SJSA1 (cell line): ENCODE results near the gene ABL2. TPM values are rescaled to one million over a fixed set of nuclear protein-coding genes. Genes with fewer than 3 reads are reported as not detected.
"Not testable (repeated sequence)": the region's sequence is repeated elsewhere in the genome, so short reads cannot be mapped to it uniquely, and the experiment has no call there.

Source experiments
- DNase-seq, 2 experiments: peaks; one replicate each; pipeline ENCODE4 v3.0.0-alpha.2; 2015 to 2020; ENCODE audit warnings: low spot score in 2 of 2, low read depth in 1 of 2
- H3K27ac ChIP-seq: fragments of 250-450 bp; sonication (Bioruptor Pico); 2 replicates; pipeline ENCODE4 v1.5.1; 2020; ENCODE audit warnings: mild to moderate bottlenecking, moderate library complexity
- H3K27me3 ChIP-seq: fragments of 250-450 bp; sonication (Bioruptor Pico); replicated peaks from 2 replicates; pipeline ENCODE4 v1.5.1; 2020; ENCODE audit warnings: mild to moderate bottlenecking, moderate library complexity
- H3K36me3 ChIP-seq: fragments of 250-450 bp; sonication (Bioruptor Pico); 2 replicates; pipeline ENCODE4 v1.5.1; 2020; ENCODE audit warnings: mild to moderate bottlenecking
- H3K4me1 ChIP-seq: fragments of 250-450 bp; sonication (Bioruptor Pico); replicated peaks from 2 replicates; pipeline ENCODE4 v1.6.1; 2021; ENCODE audit warnings: mild to moderate bottlenecking
- H3K4me3 ChIP-seq: fragments of 250-450 bp; sonication (Bioruptor Pico); 2 replicates; pipeline ENCODE4 v1.5.1; 2020; ENCODE audit warnings: mild to moderate bottlenecking
- H3K9me3 ChIP-seq: fragments of 250-450 bp; sonication (Bioruptor Pico); replicated peaks from 2 replicates; pipeline ENCODE4 v1.5.1; 2020; ENCODE audit warnings: mild to moderate bottlenecking
- total RNA-seq: library from RNA; depleted of rRNA; stranded (reverse); fragments of >200 nt; shearing (Covaris generic); gene quantifications from 2 replicates; pipeline ENCODE4 v1.2.3, GENCODE V29; 2014

ABL2 gene
- total RNA-seq, 1 experiment from 2014 or later, result 39.9 TPM

DNA sequence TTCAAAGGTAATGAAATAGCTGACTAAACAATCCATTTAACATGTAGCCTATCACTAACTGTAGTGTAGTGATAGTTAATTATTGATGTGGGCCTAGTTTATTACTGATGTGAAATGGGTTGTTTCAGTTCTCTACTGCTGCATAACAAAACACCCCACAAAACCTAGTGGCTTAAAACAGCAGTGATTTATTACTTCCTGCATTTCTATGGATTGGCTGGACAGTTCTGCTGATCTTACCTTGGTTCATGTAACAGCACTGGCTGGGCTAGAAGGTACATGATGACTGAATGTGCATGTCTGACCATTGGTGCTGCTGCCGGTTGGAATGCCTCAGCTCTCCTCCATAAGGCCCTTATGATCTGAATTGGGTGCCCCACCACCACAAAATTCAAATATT, 5.4 kb upstream of the ABL2 start:
- DNase-seq, result no peak
- Histone ChIP-seq H3K27ac (no peak overlapping the region), H3K9me3 (no peaks in the 10 kb centered on the region), H3K4me3 (no peak overlapping the region), H3K4me1 (peaks cover 30% of the 10 kb centered on the region), H3K36me3 (no peaks in the 10 kb centered on the region), H3K27me3 (no peaks in the 10 kb centered on the region)

DNA sequence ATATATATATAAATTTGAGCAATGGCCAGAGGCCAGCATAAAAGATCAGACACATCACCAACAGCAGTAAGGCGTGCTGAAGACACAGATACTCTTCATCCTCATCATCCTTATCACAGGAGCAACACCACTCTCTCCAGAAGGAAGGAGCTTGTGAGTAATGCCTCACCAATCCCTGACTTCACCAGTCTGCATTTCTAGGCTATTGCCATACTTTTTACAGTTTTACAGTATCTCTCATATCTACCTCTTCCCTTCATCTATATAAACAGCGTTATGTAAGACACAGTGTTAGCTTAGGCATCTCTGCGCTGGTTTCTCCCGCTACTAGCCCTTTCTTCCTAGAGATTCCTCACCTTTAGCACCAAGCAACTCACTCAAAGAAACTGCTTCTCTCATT, 2.4 kb upstream of the ABL2 start:
- H3K27me3 ChIP-seq, result no peaks in the 10 kb centered on the region
- no peak for DNase-seq
- H3K36me3 ChIP-seq, result peaks cover 7% of the 10 kb centered on the region
- H3K27ac ChIP-seq, result no peak overlapping the region
- peaks cover 39% of the 10 kb centered on the region for H3K4me1 ChIP-seq
- H3K9me3 ChIP-seq, result no peaks in the 10 kb centered on the region
- H3K4me3 ChIP-seq, result no peak overlapping the region

DNA sequence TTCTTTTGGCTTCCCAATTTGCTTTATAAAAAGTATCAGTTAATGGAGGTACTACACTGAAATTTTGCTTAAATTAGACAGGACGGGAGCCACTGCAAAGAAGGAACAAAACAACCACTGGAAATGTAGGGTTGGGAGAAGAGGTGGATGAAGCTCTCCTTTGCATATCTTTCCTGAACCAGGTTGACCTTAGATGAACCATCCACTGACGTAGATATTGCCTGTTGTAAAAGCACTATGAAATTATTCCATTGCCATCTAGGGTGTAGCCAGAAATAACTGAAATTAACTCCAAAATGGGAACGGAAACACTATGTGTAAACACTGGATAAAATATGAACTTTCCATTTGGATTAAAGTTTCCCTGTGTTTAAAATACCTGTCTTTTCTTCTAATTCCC, 1.2 kb upstream of the ABL2 start:
- DNase-seq, result no peak
- Histone ChIP-seq H3K27me3 (no peaks in the 10 kb centered on the region), H3K27ac (no peak overlapping the region), H3K9me3 (no peaks in the 10 kb centered on the region), H3K4me3 (no peak overlapping the region), H3K36me3 (peaks cover 7% of the 10 kb centered on the region), H3K4me1 (peaks cover 39% of the 10 kb centered on the region)

DNA sequence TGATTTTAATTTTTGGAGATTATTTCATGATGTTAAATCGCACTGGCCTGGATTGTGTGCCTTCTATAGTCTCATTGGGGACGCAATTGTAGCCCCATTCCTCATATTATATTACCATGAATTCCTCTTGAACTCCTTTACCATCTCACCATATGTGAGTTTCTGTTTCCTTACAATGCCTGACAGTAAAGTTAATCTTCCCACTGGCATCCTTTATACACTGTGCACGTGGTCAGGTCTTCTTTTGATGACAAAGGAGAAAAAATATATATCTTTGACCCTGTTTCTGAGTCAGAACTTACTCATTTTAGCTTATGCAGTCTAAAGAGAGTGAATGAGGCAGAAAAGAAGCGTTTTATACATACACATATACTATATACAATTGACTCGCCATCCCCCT, 774 bp upstream of the ABL2 start:
- H3K4me3 ChIP-seq, result peak overlapping the region; percentile 96
- H3K9me3 ChIP-seq, result no peaks in the 10 kb centered on the region
- H3K27ac ChIP-seq, result no peak overlapping the region
- H3K4me1 ChIP-seq, result peaks cover 39% of the 10 kb centered on the region
- peaks cover 7% of the 10 kb centered on the region for H3K36me3 ChIP-seq
- peak in 1 of 2 experiments; percentile 33 for DNase-seq
- H3K27me3 ChIP-seq, result no peaks in the 10 kb centered on the region

DNA sequence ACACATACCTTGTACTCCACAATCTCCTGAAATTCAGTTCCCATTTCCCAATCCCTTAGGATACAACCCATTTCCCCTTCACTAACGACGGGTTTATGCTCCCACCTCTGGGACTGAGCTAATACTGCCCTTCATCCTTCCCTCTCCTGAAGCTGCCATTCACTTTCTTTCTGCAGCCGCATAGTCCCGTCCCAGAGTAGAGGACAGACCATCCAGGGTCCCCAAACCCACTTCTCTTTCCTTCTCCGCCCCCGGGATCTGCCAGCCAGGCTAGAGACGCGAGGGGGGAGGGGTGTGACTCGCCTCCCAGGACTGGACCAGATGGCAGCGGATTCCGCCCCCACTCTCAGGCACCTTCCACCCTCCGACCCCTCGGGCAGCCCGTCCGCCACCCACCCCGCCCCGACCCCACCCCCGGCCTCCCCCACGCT, 679 bp downstream of the ABL2 start:
- H3K4me1 ChIP-seq, result peaks cover 27% of the 10 kb centered on the region
- no peak overlapping the region for H3K27ac ChIP-seq
- peak overlapping the region; percentile 96 for H3K4me3 ChIP-seq
- DNase-seq, result peak; percentile 29 to 58
- H3K36me3 ChIP-seq, result peaks cover 7% of the 10 kb centered on the region
- no peaks in the 10 kb centered on the region for H3K27me3 ChIP-seq
- no peaks in the 10 kb centered on the region for H3K9me3 ChIP-seq

DNA sequence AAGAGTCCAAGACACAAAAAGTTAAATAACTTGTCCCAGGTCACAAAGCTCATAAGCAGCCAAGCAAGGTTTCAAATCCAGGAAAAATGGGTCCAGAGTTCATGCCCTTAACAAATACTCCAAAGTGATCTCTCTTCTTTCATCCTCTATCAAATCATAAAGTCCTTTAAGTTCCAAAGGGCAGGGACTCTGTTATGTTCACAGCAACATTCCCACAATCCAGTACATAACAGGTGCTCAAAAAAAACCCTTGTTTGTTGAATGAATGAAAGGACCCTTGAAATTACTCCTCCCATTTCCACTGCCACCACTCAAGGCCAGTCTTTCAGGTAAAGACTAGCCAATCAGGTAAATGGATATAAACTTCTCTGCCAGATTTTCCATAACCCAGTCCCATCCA, 2.7 kb downstream of the ABL2 start:
- H3K36me3 ChIP-seq, result peaks cover 7% of the 10 kb centered on the region
- no peaks in the 10 kb centered on the region for H3K9me3 ChIP-seq
- no peak overlapping the region for H3K4me3 ChIP-seq
- H3K27ac ChIP-seq, result no peak overlapping the region
- DNase-seq, result no peak
- H3K27me3 ChIP-seq, result no peaks in the 10 kb centered on the region
- peaks cover 19% of the 10 kb centered on the region for H3K4me1 ChIP-seq

DNA sequence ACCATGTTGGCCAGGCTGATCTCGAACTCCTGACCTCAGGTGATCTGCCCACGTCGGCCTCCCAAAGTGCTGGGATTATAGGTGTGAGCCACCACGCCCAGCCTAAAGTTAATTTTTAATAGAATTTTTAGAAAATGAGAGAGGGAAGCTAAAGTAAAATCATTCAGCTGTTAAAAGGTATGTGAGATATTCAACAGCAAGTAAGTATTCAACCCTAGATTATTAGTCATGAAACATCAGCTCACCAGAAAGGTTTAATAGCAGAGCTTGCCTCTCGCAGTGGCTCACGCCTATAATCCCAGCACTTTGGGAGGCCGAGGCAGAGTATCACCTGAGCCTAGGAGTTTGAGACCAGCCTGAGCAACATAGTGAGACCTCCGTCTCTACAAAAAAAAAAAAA, 5.0 kb downstream of the ABL2 start:
- DNase-seq, H3K9me3 ChIP-seq, H3K27ac ChIP-seq, H3K4me1 ChIP-seq, H3K4me3 ChIP-seq, H3K27me3 ChIP-seq: not testable (repeated sequence)
- H3K36me3 ChIP-seq, result peaks cover 18% of the 10 kb centered on the region

DNA sequence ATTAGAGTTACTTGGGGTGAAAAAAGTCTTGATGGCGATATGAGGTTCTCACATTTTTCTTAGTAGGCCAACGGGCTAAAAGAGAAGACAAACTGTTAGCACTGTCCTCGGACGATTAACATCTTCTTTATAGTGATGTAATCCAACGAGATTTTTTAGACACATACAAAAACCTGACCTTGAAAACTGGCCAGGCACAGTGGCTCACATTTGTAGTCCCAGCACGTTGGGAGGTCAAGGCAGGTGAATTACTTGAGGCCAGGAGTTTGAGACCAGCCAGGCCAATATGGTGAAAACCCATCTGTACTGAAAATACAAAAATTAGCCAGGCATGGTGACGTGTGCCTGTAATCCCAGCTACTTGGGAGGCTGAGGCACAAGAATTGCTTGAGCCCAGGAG, 8.4 kb downstream of the ABL2 start:
- peaks cover 12% of the 10 kb centered on the region for H3K36me3 ChIP-seq
- H3K27me3 ChIP-seq, H3K4me3 ChIP-seq, DNase-seq, H3K9me3 ChIP-seq, H3K27ac ChIP-seq, H3K4me1 ChIP-seq: not testable (repeated sequence)

DNA sequence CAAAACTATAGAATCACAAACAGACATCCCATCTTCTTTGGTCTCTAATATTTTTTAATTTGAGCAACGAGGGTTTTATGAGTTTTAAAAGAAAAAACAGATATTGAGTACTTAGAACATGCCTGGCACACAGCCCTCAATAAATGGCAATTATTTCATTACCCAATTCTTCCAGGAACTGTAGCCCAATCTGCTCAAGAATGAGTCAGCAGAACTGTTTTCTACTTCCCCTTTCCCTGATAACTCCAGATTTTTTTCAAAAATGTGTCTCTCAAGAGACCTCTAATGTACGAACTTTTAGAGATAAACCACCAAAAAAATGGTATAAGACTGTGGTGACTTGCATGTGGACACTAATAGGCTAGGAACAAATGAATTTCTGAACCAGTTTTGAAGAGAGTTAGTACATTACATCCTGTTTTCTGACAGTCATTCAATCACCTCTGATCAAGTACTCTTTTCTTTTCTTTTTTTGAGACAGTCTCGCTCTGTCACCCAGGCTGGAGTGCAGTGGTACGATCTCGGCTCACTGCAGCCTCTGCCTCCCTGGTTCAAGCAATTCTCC, 11.5 kb downstream of the ABL2 start:
- no peaks in the 10 kb centered on the region for H3K9me3 ChIP-seq
- no peaks in the 10 kb centered on the region for H3K27me3 ChIP-seq
- no peaks in the 10 kb centered on the region for H3K4me1 ChIP-seq
- no peak overlapping the region for H3K27ac ChIP-seq
- DNase-seq, result no peak
- no peak overlapping the region for H3K4me3 ChIP-seq
- H3K36me3 ChIP-seq, result peaks cover 12% of the 10 kb centered on the region

DNA sequence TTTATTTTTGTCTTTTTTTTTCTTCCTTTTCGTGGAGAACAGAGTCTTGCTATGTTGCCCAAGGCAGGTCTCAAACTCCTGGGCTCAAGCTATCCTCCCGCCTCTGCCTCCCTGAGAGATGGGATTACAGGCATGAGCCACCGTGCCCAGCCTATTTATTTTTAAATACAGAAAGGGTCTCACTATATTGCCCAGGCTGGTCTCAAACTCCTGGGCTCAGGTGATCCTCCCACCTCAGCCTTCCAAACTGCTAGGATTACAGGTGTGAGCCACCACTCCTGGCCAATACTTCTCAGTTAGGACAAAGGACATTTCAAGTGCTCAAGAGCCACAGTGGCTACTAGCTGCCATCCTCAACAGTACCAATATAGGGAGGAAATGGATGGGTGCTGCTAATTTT, 16.2 kb downstream of the ABL2 start:
- not testable (repeated sequence) for H3K36me3 ChIP-seq, DNase-seq, H3K4me1 ChIP-seq, H3K27ac ChIP-seq, H3K27me3 ChIP-seq, H3K4me3 ChIP-seq, H3K9me3 ChIP-seq

DNA sequence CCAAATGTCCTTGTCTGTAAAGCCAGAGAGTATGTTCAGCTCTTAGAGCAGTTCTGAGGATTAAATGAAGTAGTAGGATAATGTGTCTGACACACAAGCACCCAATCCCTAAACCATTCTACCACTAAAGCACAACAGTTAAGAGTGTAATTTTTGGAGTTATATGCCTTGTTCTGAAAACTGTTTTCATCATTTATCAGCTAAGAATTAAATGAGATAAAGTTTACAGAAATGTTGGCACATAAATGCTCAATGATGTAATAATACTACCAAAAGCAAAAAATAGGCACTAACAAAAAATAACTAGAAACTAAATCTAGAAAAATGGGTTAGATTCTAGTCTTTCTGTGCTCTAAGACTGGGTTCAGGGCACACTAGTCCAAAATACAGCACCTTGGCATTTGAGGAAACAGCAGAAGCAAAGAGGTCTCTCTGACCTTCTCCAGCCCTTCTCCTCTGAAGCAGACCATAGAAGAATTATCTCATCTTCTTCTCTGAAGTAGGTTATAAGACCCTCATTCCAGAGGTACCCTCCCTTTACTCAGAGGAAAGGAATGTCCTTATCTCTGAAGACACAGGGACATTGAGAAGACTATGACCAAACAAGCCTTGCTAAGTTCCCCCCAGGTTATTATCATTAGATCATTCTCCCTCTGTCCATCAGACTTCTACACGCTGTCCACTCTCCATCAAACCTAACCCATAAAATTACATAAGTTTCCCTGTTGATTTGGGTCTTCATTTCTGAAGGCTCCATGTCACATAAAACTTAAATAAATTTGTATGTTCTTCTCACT, 20.6 kb downstream of the ABL2 start:
- DNase-seq, result no peak
- no peaks in the 10 kb centered on the region for H3K9me3 ChIP-seq
- peaks cover 5% of the 10 kb centered on the region; the same call in 1 of the 2 replicates for H3K4me1 ChIP-seq
- no peak overlapping the region for H3K27ac ChIP-seq
- H3K27me3 ChIP-seq, result no peaks in the 10 kb centered on the region
- H3K4me3 ChIP-seq, result no peak overlapping the region
- H3K36me3 ChIP-seq, result no peaks in the 10 kb centered on the region

DNA sequence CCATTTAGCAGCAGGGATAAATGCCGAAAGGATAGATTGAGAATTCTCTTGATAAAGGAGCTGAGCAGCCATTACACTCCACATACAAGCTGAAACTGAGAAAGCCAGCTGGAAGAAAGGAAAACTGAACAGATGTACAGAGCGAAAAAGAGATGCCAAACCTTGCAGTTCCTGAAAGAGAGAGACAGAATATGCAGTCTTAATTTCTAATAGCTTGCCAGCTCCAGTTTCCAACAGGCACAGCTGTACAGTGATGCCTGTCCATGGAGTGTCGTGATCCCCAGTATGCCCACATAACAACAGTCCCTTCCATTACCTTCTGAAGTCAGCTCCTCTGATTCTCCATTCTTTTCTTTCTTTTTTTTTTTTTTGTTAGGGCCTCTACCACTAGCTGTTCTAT, 22.7 kb downstream of the ABL2 start:
- peaks cover 5% of the 10 kb centered on the region; the same call in 1 of the 2 replicates for H3K4me1 ChIP-seq
- H3K36me3 ChIP-seq, result no peaks in the 10 kb centered on the region
- H3K4me3 ChIP-seq, result no peak overlapping the region
- no peaks in the 10 kb centered on the region for H3K27me3 ChIP-seq
- H3K9me3 ChIP-seq, result no peaks in the 10 kb centered on the region
- no peak overlapping the region for H3K27ac ChIP-seq
- no peak for DNase-seq

DNA sequence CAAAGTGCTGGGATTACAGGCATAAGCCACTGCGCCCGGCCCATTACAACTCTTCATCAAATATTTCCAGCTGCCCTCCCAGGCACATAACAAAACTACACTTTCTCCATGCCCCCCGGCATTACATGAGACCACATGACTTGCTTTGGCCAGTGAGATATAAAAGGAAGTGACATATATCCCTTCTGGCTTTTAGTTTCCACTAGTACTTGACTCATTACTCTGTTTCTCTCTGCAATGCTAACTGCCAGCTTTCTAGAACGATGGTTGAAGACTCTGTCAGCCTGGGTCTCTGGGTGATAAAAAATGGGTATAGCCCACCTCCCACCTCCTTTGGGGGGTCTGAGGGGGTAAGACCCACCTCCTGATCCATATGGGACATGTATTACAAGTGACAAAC, 24.2 kb downstream of the ABL2 start:
- Histone ChIP-seq H3K27ac (no peak overlapping the region), H3K27me3 (no peaks in the 10 kb centered on the region), H3K36me3 (no peaks in the 10 kb centered on the region), H3K4me3 (no peak overlapping the region), H3K4me1 (peaks cover 5% of the 10 kb centered on the region; the same call in 1 of the 2 replicates), H3K9me3 (no peaks in the 10 kb centered on the region)
- no peak for DNase-seq

DNA sequence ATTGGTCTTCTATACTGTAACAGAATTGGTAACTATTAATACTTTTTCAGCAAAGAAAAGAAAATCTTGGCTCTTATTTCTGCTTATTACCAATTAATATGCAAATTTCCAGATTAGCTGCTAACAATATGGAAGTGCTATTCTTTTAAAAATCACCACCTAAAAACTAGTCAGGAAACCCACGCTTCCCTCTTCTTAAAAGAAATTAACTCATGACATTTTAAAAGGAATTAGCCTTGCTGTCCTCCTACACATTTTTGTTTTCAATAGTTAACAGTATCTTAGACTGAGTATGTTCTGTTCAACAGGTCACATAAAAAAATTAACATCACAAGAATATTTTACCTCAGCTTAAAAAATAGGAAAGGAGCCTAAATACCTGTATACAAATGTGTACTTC, 27.3 kb downstream of the ABL2 start:
- no peaks in the 10 kb centered on the region for H3K27me3 ChIP-seq
- DNase-seq, result no peak
- H3K4me3 ChIP-seq, result no peak overlapping the region
- H3K4me1 ChIP-seq, result no peaks in the 10 kb centered on the region
- H3K36me3 ChIP-seq, result no peaks in the 10 kb centered on the region
- no peaks in the 10 kb centered on the region for H3K9me3 ChIP-seq
- H3K27ac ChIP-seq, result no peak overlapping the region
